Measurements from ENCODE around the gene ZBTB32. TPM values are rescaled to one million over a fixed set of nuclear protein-coding genes. Genes with fewer than 3 reads are reported as not detected.
A peak's percentile ranks its signal among the peaks of the same experiment; 100 is the strongest.

ZBTB32 gene
- polyA plus RNA-seq, 1 donor = 0.15 TPM

DNA sequence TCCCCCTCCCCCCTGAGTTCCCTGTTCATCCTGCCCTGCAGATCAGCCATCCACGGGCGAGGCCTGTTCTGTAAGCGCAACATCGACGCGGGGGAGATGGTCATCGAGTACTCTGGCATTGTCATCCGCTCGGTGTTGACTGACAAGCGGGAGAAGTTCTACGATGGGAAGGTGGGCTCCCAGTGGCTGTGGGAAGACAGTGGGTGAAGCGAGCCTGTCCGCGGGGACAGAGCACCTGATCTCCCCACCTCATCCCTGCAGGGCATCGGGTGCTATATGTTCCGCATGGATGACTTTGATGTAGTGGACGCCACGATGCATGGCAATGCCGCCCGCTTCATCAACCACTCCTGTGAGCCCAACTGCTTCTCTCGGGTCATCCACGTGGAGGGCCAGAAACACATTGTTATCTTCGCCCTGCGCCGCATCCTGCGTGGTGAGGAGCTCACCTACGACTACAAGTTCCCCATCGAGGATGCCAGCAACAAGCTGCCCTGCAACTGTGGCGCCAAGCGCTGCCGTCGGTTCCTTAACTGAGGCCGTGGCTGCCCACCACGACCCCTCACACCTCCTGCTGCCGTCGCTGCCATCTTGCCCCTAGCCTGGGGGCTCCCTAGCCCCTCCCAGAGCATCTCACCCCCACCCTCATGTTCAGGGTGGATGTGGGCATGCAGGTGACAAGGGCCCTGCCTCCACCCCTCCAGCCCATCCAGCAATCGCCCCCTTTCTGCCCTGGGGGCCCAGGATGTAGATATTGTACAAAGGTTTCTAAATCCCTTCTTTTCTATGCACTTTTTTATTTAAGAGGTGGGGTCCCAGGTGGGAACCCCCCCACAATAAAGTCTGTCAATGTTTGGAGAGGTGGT, 33.9 kb downstream of the ZBTB32 start:
- DNase-seq = no peak

DNA sequence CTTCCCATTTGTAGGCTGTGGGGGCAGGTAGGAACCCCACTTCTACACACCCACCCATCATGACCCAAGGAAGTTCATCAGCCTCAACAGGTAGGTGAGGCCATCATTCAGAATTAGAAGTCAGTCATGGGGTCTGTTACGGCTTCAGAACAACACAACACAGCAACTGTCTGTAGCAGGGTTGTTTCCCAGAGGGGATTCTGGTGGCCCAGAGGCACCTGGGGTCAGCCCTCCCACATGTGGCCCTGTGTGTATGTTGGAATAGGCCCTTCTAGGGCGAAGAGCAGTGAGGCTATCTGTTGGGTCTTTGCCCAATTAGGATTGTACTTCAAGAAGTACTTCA, 34.5 kb downstream of the ZBTB32 start:
- no peak for DNase-seq

DNA sequence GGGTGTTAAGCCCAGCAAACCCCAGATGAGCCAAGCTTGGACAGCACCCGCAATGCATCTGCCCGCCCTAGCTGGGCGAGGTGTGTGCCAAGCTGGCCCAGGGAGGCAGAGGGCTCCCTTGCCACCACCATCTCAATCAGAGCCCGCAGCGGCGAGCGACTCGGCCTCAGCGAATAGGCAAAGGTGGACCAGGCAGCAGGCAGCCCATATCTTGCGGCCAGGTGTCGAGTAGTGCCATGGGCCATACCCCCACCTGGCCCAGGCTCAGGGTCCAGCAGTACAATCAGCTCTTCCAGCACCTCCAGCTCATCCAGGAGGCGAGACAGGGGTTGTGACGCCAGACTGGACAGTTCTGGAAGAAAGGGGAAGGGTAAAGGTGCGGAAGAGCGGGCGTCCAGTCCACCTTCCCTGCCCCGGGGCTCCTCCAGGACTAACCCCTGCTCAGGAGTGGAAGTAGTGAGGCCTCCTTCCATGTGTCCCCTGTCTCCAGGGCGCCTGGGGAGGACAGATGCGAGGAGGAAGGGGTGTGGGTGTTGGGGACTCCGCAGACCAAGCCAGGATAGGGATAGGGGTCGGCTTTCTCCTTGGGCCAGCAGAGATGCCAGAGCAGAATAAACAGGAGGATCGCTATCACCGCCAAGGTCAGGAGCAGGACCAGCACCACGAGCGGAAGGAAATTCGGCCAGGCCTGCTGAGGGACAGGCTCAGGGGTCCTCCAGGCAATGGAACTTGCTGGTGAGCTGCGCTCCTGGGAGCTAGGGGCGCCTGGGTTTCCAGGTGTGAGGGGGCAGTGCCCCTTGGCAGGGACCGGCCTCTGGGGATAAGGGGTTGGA, 35.1 kb downstream of the ZBTB32 start:
- no peak for DNase-seq

- no peak for DNase-seq
Observed at GRCh38 chr19:35740108-35740422, 35.7 kb downstream of the ZBTB32 start.

- peak; percentile 97 for DNase-seq
Observed at GRCh38 chr19:35740423-35741202, 36.3 kb downstream of the ZBTB32 start.

GRCh38 chr19:35741203-35741515, 36.8 kb downstream of the ZBTB32 start:
- DNase-seq = no peak

DNA sequence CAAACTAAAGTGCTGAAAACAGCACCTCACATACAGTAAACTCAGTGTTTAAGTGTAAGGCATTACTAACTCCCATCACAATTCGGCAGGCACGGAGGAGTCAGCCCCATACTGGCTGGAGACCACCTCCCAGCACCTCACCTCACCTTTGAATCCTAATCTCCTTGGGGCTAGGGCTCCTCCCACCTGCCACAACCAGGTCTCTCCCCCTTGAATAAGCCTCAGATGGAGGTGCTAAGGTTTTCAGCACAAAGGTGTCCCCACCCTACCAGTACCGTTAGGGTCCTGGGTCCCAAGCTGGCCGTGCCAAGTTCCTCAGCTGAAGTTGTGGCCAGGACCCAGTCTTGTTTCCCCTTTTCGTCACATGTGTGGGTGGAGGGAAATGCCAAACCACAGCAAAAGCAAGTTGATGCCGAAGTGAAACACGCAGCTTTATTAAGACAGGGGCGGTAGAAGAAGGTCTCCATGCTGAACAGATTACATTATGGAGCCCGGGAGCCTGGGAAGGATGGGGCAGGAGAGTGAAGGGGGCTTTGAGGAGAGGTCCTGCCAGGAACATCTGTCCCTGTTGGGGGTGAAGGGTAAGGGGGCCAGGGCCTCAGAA, 37.9 kb downstream of the ZBTB32 start, which contains the start of gene IGFLR1:
Gene IGFLR1, minus strand, starts transcription at position 332 of the 604 bp plus-strand sequence. CDS start 1,272 bp downstream, outside the sequence.
- DNase-seq = no peak

DNA sequence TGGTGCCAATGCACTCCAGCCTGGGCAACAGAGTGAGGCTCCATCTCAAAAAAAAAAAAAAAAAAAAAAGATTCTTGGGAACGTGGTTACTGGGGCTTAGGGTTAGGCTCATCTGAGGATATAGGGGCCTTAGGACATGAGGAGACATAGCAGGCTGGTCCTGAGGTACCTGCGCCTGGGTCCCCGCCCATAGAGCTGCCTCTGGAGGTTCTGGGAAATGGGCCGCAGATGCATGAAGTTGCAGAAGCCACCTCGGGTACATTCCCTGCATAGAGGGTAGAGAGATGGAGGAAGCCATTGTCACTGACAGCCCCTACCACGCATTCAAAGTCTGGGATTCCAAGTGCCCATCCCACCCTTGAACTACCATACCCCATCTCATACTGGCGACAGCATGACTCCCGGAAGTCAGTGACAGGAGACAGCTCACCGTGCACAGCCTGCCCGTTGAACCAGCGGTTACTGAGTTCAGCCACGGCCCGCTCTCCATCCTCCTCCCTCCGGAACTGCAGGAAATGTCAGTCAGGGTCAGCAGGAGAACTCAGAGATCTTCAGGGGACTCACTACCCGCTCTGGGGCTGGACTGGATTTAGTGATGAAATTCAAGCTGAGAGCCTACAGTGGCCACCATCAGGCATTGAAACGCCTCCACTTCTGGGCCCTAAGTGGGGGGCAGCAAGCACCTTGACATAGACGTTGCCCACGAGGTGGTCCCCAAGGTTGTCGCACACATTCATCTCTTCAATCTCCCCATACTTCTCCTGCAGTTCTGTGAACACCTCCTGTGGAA, 39.5 kb downstream of the ZBTB32 start:
- no peak for DNase-seq

DNA sequence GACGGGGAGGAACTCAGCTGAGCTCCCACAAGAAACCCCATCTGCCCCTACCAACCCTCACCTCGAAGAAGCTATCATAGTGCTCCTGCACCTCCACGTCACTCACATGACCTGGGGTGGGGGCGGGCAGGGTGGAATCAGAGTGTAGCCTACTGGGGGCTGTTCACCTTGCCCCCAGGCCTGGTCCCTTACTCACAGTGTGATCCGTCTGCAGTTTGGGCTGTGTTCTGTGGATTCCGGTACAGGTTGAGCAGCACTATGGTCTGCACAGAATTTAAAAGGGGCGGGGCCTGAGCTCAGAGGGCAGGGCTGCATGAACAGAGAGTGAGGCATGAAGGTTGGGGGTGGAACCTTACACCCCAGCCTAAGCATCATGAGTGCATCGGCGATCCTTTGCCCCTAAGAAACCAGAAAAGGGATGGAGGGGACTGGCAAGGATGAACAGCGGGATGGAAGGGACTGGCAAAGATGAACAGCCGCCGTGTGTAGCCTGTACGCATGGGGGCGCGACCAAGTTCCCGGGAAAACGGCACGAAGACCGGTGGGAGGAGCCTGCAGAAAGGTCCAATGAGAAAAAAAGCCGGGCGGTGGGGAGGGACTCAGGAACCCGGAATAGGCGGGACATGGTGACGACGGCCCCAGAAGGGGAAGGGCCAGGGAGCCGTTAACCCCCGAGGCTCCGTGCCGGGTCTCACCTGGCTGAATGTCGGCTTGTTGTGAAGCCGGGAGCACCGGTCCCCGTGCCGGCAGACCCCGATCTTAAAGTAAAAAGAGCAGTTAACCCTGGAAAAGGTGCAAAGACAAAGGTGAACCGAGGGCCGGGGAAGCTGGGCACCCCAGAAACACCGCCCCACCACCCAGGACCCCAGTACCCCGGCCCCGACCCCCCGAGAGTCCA, 40.3 kb downstream of the ZBTB32 start:
- peak; percentile 95 for DNase-seq

- DNase-seq = peak; percentile 100
Observed at GRCh38 chr19:35745328-35746086, 41.1 kb downstream of the ZBTB32 start, which contains the start of the genes PSENEN and U2AF1L4. TSS of gene PSENEN (plus strand) at chr19:35745651. CDS start at chr19:35745931, 280 bp downstream. TSS of gene U2AF1L4 (minus strand) at chr19:35745418. CDS start at chr19:35745391, 27 bp downstream.

GRCh38 chr19:35746087-35746462, 41.7 kb downstream of the ZBTB32 start:
- no peak for DNase-seq

DNA sequence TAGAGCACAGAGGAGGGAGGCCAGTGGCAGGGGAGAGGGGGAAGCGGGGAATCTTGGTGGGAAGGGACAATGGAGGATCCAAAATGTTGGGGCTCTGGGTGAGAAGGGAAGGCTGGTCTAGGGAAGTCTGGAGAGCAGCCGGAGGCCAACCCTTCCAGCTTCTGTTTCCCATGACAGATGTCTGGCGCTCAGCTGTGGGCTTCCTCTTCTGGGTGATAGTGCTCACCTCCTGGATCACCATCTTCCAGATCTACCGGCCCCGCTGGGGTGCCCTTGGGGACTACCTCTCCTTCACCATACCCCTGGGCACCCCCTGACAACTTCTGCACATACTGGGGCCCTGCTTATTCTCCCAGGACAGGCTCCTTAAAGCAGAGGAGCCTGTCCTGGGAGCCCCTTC, 42.2 kb downstream of the ZBTB32 start:
- no peak for DNase-seq

GRCh38 chr19:35748106-35749020, 44.0 kb downstream of the ZBTB32 start, which contains the start of gene LIN37:
TSS of gene LIN37 (plus strand) at chr19:35748576. CDS start at chr19:35748725, 149 bp downstream.
- DNase-seq = peak; percentile 99

DNA sequence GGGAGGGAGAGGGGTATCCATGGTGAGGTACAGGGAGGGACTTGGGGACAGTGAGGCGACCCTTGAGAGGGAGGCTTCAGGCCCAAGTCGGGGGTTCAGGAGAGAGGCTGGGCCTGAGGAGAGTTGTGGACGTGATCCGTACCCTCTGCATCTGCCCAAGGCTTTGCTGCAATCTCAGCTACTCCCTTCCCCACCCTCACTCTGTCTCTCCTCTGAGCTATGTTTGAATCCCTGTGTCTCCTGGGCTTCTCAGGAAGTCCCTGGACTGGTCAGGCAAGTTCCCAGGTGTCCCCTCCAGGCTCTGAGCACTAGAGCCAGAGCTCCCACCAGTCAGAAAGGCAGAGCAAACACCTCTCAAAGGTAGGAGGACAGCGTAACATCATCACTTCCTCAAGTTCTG, 45.8 kb downstream of the ZBTB32 start:
- no peak for DNase-seq

DNA sequence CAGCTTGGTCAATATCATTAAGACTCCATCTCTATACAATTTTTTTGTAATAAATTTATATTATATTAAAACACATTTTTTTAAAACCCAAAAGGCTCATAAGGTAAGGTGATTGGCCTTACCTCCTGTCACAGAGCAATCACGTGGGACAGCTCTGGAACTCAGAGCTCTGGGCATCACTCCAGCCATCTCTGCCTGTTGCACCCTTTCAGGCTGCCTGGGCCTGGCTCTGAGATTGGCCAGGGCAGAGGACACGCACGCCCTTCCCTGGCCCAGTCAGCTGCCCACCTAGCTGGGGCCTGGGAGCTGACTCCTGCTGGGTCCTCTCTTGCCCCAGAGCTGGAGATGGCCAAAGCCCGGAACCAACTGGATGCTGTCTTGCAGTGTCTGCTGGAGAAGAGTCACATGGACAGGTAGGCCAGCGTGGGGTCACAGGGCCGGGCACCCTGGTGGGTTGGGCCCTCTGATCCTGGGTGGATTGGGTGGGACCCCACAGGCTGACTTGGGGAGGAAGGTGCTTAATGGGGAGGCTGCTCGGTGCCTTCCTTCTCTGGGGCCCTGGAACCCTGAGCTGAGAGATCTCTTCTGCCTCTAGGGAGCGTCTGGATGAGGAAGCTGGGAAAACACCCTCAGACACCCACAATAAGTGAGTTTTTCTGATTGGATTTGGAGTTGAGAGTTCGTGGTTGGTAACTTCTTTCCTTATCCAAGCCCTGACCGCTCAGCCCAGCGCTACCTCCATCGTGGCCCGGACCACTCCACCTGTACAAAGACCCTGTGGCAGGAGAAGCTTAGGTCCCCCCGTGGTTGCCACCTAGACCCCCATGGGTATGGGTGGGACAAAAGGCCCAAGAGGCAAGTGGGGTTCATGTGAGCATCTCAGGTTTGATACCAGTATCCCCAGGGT, 47.7 kb downstream of the ZBTB32 start:
- DNase-seq = no peak

GRCh38 chr19:35752746-35753350, 48.5 kb downstream of the ZBTB32 start:
- no peak for DNase-seq

Measured in hindlimb muscle (tissue), 1 donor.